Right hindlimb (tissue), 1 donor: ENCODE data around the gene SF3B1.
"Not testable (repeated sequence)": the region's sequence is repeated elsewhere in the genome, so short reads cannot be mapped to it uniquely, and the experiment has no call there.

Source experiments
- DNase-seq: peaks from one replicate; pipeline ENCODE4 v3.0.0-alpha.2; 2018

The SF3B1 gene

DNA sequence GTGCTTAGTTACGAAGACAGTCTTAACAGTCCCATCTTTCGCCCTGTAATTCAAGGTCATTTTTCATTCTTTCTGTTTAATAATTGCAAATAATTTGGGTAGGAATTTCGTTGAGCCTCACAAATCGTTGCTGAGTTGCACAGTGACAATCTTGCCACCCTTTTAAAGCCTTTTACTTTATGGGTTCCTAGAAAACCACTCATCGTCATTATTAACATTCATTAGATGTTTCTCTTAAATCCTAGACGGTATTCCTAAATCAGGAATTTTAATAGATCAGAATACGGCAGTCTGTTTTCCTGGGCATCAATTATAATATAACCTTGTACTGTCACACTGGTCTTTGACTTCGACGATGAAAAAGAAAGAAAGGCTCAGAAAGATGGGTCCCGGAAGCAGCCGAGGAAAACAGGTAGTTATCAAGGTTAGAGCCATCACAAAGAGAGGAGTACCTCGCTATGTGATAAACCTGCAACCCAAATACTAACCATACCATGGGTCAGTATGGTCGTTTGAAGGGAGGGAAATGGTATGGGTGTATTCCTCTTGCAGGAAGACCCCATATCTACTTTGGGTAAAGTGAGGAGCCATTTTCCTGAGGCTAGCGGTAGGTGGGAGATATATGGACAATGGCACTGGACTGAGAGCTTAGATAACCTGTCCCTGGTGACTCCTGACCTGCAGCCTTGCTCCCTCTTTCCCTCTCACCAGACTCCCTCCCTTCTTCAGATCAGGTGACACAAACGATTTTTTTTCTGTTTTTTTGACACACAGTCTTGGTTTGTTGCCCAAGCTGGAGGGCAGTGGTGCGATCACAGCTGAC, 981 bp upstream of the SF3B1 start:
- DNase-seq, result no peak

DNA sequence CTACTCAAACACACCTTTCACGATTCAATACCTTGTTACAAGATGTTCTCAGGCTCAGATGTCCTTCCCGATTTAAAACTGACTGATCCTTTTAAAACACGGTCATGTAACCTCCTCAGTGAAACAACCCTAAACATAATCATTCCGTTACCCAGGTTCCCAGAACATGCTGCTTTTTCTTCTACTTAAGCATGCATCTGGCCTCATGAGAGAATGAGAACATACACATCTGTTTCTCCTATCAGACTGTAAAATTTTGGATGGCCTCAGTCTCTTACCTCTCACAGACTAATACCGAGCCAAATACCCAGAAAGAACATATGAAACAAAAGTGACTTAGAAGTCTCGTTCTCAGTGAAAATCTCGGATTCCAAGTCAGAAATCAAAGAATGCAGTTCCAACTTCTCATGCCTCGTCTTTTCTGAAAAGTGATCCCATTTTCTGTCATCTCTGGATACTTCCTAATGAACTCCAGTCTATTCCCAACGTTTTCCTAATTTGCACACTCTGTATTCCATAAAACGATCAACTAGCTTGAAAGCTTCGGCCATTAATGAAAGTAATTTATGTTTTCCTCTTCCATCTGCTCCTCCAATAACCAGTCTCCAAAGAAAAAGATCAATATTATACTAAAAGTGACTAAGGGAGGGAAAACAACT, 919 bp downstream of the SF3B1 start:
- DNase-seq, result no peak

DNA sequence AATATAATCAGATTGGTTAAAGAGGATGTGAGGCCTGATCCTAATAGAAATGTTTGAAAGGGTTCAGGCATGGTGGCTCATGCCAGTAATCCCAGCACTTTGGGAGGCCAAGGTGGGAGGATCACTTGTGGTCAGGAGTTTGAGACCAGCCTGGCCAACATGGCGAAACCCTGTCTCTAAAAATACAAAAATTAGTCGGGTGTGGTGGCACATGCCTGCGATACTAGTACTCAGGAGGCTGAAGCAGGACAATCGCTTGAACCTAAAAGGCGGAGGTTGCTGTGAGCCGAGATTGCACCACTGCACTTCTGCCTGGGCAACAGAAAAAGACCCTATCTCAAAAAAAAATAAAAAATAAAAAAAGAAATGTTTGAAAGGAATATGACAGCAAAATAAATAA, 2.3 kb downstream of the SF3B1 start:
- DNase-seq, result not testable (repeated sequence)

DNA sequence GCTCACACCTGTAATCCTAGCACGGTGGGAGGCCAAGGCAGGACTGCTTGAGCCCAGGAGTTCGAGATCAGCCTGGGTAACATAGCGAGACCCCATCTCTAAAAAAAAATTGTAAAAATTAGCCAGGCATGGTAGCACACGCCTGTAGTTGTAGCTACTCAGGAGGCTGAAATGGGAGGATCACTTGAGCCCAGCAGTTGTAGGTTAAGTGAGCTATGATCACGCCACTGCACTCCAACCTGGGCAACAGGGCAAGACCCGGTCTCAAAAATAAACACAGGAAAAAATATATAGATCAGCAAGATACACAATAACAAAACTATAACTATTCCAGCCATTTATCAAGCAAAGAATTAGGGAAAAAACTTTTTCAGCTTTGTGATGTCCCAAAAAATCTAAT, 3.0 kb downstream of the SF3B1 start:
- DNase-seq, result no peak

DNA sequence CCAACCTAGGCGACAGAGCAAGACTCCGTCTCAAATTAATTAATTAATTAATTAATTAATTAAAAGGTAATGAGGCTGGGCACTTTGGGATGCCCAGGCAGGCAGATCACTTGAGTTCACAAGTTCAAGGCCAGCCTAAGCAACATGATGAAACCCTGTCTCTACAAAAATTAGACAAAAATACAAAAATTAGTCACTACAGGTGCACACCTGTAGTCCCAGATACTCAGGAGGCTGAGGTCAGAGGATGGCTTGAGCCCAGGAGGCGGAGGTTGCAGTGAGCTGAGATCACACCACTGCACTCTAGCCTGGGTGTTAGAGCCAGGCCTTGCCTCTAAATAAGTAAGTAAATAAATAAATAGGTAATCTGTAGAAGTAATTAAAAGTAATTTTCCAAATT, 6.8 kb downstream of the SF3B1 start:
- no peak for DNase-seq

DNA sequence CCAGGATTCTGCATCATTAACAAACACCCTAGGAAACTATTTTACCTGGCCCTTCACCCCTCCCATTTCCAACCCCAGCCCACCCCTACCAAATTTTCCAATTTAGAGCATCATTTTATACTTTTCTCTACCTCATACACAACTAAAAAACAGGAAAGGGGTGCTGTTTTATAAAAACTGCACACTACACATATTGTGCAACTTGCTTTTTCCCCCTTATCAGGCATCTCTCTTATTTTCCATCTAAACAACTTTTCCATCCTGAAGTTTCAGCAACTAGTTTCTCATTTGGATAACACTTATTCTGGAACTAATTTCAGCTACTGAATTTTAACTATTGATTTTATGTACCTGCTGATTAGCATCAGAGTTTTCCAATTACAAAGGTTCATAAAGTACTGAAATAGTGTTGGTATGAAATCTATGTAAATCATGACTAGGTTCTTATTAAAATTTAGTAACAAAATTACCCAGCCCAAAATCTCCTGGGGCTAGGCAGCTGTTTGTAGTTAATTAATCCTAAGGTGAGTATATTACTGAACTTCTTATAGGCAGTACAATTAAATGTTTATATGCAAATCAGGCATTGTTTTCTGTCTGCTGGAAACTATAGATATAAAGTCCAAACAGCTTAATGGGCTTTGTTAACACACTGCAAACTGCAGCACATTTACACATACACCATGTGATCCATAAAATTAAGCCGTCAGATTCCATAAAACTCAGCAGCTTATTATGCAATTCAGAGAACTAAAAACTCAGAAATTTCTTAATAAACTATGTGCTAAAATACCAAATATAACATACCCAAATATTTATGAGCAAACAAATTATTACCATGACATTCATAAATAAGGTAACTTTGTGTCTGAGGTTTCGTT, 7.9 kb downstream of the SF3B1 start:
- no peak for DNase-seq

DNA sequence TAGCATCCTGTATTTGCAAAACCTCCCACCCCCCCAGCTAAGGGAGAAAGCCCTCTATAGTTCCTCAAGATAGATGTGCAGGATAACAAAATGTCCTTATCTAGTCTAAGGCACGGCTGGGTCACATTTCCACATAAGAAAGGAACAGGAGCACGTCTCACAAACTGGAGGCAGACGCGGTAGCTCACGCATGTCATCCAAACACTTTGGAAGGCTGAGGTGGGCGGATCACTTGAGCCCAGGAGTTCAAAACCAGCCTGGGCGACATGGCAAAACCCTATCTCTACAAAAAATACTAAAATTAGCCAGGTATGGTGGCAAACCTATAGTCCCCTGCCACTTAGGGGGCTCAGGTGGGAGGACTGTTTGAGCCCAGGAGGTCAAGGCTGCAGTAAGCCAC, 9.3 kb downstream of the SF3B1 start:
- DNase-seq, result no peak

DNA sequence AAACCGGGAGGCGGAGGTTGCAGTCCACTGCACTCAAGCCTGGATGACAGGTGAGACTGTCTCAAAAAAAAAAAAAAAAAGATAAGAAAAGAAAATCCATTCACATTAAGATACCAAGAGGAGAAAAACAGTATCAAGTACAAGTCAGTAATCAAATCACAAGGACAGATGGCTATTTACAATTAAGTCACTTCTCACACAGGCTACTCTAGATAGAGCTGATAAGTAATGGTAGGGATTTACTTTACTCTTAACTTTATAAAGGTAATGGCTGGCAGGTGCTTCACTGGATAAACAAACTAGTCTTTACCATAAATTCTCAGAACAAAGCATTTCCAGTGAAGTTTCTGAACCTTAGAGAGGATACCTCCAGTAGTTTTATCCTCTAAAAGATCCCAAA, 11.5 kb downstream of the SF3B1 start:
- DNase-seq, result no peak

DNA sequence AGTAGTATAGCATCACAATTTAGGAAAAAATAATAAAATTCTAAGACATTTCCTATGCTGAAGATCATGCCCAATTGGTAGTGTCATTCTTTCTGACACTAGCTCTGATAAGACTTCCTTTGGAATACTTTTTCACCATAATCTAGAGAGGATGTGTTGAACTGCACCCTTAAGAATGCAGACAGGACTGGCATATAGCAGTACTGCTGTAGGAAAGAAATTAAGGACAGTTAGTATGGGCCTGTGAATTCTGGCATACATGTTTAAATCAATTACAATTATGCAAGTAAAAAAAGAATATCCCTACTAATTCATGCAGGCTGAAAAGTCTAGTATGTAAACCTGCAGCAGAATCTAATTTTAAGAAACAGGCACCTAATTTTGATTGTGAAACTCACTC, 15.4 kb downstream of the SF3B1 start:
- no peak for DNase-seq

DNA sequence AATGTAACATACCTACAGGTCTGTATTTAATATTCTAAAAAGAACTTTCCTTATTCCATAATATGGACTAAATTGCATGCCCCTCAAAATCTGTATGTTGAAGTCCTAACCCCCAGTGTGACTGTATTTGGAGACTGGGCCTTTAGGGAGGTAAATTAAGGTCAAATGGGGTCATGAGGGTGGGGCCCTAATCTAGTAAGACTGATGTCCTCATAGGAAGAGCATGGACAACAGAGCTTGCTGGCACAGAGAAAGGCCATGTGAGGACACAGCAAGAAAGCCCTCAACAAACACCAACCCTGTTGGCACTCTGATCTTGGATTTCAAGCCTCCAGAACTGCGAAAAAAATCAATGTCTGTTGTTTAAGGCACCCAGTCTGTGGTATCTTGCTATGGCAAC, 18.6 kb downstream of the SF3B1 start:
- DNase-seq, result no peak

DNA sequence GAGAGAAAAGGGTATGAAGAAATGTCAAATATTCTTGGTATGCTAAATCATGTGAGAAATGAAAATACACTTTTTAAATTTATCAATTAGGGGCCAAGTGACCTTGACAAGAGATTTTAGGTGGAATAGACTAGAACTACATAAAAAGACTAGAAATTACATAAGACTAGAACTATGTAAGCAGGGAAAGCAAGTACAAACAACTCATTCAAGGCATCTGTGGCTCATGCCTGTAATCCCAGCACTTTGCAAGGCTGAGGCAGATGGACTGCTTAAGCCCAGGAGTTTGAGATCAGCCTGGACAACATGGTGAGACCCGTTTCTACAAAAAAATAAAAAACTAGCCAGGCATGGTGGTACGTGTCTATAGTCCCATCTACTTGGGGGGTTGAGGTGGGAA, 20.3 kb downstream of the SF3B1 start:
- no peak for DNase-seq

DNA sequence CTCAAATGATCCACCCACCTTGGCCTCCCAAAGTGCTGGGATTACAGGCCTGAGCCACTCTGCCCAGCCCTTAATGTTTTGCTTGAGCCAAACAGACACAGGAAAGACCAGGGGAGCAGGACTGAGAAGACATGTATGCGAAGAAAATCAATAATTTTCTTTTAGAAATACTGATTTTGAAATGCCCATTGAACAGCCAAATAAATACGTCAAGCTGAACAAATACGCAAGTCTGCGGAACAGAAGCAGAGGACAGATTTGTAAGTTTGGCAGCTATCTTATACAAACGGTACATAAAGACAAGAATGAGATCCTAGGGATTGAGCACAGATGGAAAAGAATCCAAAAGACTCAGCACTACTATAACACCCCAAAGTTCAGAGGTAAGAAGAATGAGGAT, 20.8 kb downstream of the SF3B1 start:
- DNase-seq, result no peak

DNA sequence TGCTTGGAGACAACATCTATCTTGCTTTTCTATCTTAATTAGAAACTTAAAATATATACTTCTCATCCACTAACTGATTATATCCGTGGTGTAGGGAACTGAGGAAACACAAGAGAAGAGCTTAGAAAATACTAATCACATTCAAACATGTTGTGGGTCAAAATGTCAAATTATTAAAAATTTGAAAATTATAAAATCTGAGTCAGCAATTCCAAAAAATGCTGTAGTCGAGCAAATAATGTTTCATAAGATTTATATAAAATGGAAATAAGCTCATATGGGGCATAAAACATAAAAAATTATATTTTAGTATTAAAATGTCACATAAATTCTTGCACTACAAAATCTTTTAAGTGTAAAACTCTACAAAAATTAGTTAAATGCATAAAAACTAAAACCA, 29.2 kb downstream of the SF3B1 start:
- DNase-seq, result no peak

DNA sequence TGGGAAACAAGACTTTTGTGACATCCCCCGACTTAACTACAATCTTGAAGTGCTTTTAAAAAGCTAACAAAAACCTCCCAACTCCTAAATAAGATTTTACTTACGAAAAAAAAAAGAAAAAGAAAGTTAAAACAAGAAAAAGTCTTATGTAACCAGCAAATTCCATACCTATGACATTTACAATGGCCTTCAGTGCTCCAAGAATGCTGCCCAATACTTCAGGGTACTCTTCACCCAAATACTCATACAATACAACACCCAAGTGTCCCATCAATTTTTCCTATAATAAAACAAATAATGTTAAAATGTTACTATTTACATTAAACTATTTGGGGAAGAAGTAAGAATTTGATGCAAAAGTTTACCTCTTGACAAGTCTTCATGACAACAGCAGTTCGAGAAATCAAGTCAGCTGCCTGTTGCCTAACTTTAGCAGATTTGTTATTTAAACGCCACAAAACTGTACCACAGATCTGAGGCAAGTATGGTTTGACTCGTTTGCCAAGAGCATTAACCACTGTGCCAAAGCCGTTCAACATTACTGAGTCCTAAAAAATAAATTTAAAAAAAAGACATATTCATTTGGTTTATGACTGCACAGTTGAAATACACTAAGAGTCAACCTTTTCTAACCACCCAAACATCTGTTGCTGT, 34.8 kb downstream of the SF3B1 start:
- DNase-seq, result no peak

DNA sequence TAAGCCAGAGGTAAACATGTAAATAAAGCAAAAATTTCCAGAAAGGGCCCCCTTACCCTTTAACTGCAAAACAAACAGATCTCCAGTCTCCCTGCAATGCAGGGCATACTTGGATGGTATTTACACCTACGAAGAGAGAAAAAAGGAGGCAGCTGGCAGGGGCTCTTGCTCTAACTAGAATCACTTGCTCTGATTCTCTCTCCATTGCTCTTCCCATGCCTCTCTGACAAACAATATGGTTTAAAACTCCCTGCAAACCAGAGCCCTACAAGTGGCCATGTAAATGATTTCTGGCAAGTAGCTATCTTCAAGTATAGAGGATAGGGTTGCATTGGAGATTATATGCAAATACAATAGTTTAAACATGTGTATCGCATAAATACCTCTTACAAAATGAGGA, 35.9 kb downstream of the SF3B1 start:
- no peak for DNase-seq

DNA sequence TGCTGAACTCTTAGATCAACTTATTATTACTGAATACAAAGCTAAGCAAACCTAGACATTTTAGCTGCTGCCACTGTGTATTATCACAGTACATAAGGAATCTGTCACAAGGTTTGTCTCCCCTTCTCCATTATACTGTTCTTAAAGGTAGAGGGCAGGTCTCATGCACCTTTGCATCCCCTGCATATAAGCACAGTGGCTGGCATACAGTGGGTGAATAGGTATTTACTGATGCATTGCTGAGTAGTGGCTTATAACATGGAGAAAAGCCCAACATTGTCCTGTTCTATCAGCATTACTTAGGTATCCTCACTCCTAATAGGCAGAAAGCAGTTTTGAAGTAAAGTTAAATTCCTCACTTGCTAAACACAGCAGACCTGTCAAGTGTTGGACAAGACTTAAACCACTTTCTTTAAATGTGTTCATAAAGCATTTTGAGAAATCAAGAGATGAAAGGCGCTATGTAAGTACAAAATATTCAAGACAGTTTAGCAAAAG, 43.6 kb downstream of the SF3B1 start:
- no peak for DNase-seq

DNA sequence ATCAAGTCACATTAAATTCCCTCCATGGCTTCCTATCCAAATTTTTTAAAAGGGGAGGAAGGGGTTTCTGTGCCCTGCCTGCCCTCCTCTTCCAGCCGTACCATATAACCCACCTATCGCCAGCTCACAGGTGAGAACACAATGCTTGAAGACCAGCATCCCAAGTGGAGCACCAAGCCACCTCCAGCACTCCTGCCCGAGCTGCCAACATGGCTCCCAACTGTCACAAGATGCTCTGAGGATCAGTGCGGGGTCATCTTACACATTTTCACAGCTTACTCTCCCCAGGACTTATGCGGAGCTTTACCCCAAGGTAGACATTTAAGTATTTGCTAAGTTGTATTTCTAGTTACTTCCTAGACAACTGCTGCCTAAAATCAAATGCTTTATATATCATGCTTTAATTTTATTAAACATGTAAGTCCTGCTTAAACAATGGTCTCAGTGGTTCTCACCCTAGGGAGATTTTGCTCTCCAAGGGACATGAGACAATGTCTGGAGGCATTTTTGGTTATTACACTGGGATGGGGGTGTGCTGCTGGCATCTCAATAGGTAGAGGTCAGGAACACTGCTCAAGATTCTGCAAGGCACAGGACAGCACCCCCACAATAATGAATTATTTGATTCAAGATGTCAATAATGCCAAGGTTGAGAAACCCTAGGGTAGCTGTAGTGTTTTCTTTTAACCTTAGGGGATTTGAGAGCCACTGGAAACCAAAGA, 45.8 kb downstream of the SF3B1 start:
- no peak for DNase-seq

DNA sequence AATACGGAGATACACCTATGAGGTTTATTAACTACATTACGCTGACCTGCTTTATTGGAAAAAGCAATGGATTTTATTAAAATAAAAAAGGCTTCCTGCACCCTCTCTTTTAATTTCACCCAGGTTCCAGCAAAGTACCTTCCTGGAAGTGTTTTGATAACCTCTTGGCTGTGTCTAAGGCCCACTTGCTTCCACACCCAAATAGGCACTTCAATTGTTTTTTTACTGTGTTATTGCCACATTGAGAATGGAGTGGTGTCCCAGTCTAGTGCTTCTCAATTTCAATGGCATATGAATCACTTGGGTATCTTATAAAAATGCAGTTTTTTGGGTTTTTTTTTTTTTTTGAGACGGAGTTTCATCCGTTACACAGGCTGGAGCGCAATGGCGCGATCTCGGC, 47.6 kb downstream of the SF3B1 start:
- DNase-seq, result no peak

DNA sequence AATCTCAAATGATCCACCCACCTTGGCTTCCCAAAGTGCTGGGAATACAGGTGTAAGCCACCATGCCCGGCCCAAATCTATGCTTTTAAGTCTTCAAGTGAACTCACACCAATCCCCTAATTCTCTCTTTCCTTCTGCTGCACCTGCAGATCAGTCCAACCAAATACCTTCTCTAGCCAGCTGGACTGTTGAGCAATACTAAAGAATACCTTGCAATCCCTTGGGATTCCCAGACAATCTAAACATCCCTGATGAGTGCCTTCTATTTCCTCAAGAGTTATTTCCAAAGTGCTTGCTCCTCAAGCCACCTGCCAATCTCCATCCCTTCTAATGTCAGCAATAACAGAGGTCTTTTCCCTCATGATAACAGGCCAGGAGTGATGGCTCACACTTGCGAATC, 48.6 kb downstream of the SF3B1 start:
- DNase-seq, result no peak

DNA sequence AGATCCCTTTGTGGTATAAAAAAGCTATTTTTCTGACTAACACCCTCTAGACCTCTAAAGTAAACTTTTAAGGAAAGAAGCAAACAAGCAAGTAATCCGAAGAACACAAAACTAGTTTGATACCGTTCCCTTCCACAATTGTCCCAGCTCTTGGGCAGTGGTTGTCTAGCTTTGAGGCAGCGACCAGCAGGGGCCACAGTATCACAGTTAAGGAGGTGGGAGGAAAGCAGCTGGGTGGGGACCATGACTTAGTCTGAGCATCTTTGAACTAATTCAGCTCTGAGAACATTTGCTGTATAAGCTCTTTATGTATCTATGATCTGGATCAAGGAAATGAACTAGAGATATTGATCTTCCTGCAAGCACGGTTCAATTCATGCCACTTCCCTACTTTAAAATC, 51.0 kb downstream of the SF3B1 start:
- no peak for DNase-seq

DNA sequence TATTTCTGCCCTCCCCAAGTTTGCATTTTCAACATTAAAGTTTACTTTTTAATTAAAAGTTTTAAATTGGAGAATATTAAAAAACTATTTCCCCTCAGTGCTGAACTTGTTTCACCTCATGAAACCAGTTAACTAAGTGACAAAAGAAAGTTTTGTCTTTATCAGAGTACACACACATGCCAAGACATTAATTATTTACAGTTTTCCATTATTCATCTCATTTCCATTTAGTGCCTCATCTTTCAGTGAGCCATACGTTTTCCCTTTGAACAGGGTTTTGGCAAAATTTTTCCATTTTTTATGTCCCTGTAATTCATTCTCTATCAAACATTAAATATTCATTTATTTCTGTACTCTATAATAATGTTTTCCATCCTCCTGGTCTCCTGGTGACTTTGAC, 53.2 kb downstream of the SF3B1 start:
- DNase-seq, result no peak

DNA sequence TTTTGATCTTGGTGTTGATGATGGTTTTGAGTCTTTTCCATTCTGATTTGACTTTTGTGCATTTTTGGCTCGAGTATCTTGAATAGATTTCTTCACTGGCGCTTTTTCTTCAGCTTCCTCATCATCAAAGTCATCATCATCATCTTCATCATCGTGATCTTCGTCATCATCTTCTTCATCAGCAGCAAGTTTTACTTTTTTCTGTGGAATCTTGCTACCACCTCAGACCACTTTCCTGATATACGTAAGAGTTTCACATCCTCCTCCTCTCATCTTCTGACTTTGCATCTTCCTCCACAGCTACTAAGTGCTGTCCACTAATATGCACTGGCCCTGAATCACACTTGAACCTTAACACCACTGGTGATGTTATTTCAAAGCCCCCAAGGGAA, 54.9 kb downstream of the SF3B1 start:
- DNase-seq, result not testable (repeated sequence)
